Measurements from ENCODE around the gene ADCY2.

Gene ADCY2

GRCh38 chr5:7822449-7822848, 426.5 kb downstream of the ADCY2 start:
- DNase-seq (ENCODE audit: low read depth) = no peak
- no peak for TF ChIP-seq CTCF (IDR thresholded peaks at IDR 0.05; ENCODE audit: low read length, missing control alignments)
- H3K4me3 ChIP-seq (replicated peaks; ENCODE audit: low read depth, low read length) = no peak overlapping the region

DNA sequence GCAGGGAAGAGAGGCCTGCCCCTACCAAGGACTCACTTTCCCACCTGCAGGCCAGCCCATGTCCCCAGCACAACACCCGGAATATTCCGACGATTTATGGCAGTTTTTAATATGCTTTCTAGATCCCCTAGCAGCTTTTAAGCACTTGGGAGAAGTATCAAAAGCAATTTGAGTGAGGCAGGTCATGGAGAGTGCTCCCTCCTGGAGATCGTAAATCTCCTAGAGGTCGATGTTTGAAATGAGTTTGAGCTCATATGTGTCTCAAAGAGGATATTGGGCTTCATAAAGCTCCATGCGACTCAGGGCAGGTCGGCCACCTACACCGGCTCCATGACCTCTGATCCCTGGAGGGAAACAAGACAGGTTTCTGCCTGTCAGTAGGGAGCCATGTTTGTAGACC, 427.7 kb downstream of the ADCY2 start:
- no peak overlapping the region for H3K4me3 ChIP-seq (replicated peaks; ENCODE audit: low read depth, low read length)
- no peak for TF ChIP-seq CTCF (IDR thresholded peaks at IDR 0.05; ENCODE audit: low read length, missing control alignments)
- DNase-seq (ENCODE audit: low read depth) = no peak

- DNase-seq (ENCODE audit: low read depth) = no peak
- no peak for TF ChIP-seq CTCF (IDR thresholded peaks at IDR 0.05; ENCODE audit: low read length, missing control alignments)
- no peak overlapping the region for H3K4me3 ChIP-seq (replicated peaks; ENCODE audit: low read depth, low read length)
Observed at GRCh38 chr5:7824995-7825394, 429.1 kb downstream of the ADCY2 start.

GRCh38 chr5:7825630-7826029, 429.7 kb downstream of the ADCY2 start:
- no peak for DNase-seq (ENCODE audit: low read depth)
- H3K4me3 ChIP-seq (replicated peaks; ENCODE audit: low read depth, low read length) = no peak overlapping the region
- no peak for TF ChIP-seq CTCF (IDR thresholded peaks at IDR 0.05; ENCODE audit: low read length, missing control alignments)

GRCh38 chr5:7827610-7828009, 431.7 kb downstream of the ADCY2 start:
- DNase-seq (ENCODE audit: low read depth) = no peak
- no peak for TF ChIP-seq CTCF (IDR thresholded peaks at IDR 0.05; ENCODE audit: low read length, missing control alignments)
- H3K4me3 ChIP-seq (replicated peaks; ENCODE audit: low read depth, low read length) = no peak overlapping the region

DNA sequence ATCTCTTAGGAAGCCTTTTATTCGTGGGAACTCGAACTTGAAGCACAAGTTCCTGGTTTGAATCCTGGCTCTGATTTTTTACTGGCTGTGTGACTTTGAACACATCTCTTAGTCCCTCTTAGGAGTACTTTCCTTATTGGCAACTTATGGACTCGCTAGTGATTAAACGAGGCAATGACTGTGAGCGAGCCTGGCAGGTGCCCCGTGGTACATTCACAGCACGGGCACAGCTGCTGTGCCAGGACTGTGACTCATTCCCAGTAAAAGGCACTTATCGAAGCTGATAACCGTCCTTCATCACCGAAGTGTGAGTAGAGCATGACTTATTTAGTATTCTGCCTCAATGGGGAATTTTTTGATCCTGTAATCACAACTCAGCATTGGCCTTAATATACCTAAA, 432.3 kb downstream of the ADCY2 start:
- no peak for TF ChIP-seq CTCF (IDR thresholded peaks at IDR 0.05; ENCODE audit: low read length, missing control alignments)
- no peak overlapping the region for H3K4me3 ChIP-seq (replicated peaks; ENCODE audit: low read depth, low read length)
- no peak for DNase-seq (ENCODE audit: low read depth)

- no peak for TF ChIP-seq CTCF (IDR thresholded peaks at IDR 0.05; ENCODE audit: low read length, missing control alignments)
- no peak overlapping the region for H3K4me3 ChIP-seq (replicated peaks; ENCODE audit: low read depth, low read length)
- DNase-seq (ENCODE audit: low read depth) = no peak
Observed at GRCh38 chr5:7834982-7835381, 439.0 kb downstream of the ADCY2 start.
